Omental fat pad (tissue), 4 donors: Measurements from ENCODE around the gene DCUN1D3. TPM values are rescaled to one million over a fixed set of nuclear protein-coding genes. Genes with fewer than 3 reads are reported as not detected.

Experiments
- ATAC-seq: fragments of 150-250 bp; one replicate; pipeline ENCODE4 v1.9.1; 2016; ENCODE audit warnings: mild to moderate bottlenecking, moderate library complexity; ENCODE audit not compliant: low FRiP score
- DNase-seq: peaks from one replicate; pipeline ENCODE4 v3.0.0-alpha.2; 2019; ENCODE audit warnings: low spot score
- total RNA-seq, 4 donors: library from RNA; depleted of rRNA; stranded (reverse); fragments of >200 nt; gene quantifications; one replicate each; pipeline ENCODE4 v1.1.0, GENCODE V29; 2016
- TF ChIP-seq, protein P1 (sequence below), 3 donors: fragments of 450-650 bp; IDR thresholded peaks; one replicate each; pipeline ENCODE4 v1.5.1; 2016 to 2017; ENCODE audit warnings: antibody characterized with exemption in 3 of 3, mild to moderate bottlenecking in 3 of 3, moderate library complexity in 2 of 3

DCUN1D3 gene
- total RNA-seq, 4 donors from 2014 or later: 37.4 to 103 (median 79.9) TPM

DNA sequence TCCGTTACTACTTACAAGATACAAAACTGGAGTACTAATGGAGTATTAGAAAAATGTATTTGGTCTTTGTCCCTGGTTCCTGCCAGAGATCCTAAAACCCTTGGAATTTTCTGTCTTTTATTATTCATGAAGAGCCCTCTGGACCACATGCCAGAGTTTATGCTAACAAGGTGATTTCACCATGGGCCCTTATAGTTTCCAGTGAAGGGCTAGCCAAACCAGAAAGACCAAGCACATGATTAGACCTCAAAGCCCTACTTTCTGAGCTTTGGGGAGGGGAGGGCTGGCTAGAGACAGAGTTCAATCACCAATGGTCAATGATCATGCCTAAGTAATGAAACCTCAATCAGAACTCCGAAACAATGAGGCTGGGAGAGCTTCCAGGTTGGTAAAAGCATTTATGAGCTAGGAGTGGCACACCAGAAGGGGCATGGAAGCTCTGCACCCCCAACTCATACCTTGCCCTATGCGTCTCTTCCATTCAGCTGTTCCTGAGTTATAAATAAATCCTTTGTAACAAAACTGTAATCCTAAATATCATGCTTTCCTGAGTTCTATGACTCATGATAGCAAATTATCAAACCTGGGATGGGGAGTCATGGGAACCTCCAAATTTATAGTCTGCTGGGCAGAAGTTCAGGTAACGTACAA is 10.4 kb downstream of the DCUN1D3 start:
- TF ChIP-seq, protein P1, sequence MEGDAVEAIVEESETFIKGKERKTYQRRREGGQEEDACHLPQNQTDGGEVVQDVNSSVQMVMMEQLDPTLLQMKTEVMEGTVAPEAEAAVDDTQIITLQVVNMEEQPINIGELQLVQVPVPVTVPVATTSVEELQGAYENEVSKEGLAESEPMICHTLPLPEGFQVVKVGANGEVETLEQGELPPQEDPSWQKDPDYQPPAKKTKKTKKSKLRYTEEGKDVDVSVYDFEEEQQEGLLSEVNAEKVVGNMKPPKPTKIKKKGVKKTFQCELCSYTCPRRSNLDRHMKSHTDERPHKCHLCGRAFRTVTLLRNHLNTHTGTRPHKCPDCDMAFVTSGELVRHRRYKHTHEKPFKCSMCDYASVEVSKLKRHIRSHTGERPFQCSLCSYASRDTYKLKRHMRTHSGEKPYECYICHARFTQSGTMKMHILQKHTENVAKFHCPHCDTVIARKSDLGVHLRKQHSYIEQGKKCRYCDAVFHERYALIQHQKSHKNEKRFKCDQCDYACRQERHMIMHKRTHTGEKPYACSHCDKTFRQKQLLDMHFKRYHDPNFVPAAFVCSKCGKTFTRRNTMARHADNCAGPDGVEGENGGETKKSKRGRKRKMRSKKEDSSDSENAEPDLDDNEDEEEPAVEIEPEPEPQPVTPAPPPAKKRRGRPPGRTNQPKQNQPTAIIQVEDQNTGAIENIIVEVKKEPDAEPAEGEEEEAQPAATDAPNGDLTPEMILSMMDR (IDR thresholded peaks at IDR 0.05): no peak
- ATAC-seq (no peak), DNase-seq (no peak)

DNA sequence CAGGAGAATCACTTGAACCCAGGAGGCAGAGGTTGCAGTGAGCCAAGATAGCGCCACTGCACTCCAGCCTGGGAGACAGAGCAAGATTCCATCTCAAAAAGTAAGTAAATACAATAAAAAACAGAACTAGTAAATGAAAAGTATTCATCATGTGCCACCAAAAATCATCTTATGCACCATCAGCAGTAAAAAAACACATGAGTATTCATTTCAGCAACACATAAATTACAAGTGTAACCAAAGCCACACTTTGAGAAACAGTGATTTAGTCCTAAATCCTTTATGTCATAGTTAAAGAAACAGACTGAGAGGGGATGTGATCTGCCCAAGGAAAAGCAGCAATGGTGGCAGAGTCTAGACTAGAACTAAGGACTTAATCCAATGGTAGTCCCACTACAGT is 13.0 kb downstream of the DCUN1D3 start:
- no peak for DNase-seq
- ATAC-seq: no peak
- TF ChIP-seq, protein P1 (IDR thresholded peaks at IDR 0.05): no peak

DNA sequence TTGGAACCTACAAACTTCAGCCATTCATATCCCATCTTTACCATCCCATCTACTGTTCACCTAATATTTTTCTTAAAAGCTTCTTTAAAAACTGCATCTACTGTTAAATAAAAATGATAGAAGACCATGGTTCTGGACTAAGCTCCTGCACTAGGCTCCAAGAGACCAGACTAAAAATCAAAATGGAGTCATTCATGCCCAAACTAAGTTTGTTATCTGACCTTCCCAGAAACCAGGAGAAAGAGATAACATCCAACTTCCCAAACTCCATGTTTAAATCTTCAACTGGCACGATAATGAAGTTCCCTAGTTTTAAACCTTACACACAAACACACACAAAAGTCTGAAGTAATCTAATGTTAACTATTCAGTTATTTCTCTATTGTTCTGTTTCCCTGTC is 13.8 kb downstream of the DCUN1D3 start:
- ATAC-seq (no peak), DNase-seq (no peak)
- TF ChIP-seq, protein P1 (IDR thresholded peaks at IDR 0.05): no peak

DNA sequence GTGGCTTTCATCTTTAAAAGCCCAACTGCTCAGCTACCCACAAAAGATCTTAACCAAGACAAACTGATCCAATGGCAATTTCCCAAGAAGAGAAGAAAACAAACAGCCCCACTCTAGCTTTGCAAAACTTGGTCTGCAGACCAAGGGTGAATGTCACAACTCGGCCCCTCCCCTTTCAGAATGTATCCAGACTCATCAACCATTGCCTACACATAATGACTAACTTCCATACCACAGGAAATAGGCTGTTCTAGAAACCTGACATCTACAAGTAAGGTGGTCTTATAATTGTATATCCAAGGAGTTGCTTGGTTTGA is 16.0 kb downstream of the DCUN1D3 start:
- ATAC-seq: peak; percentile 46
- no peak for DNase-seq

DNA sequence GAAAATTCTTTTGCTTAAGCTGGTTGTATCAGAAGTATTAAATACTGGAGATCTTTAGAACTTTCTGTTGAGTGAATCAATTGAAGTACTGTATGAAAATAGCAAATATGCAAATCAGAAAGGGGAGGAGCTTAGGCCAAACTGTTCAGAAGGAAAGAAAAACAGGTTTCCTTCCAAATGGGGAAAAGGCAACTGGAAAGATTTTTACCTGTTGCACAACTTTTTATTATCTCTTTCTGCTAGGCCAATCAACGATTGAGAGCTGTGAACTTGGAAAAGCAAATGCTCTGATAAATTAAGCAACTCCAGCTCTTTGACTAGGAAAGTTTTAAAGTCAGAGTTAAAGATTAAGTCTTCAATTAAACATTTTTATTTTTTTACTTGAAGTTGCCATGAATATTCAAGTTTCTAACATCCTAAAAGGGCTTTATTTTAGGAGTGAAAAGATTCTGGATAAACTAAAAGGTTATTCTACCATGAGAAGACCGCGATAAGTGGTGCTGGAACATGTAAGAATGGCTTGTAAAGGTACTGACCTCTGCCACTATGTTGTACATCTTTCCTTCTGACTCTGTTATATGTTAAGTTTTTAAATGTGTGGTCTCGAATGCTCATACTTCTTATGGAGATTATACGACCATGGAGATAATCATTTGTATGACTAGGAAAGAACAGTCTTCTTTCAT is 16.5 kb downstream of the DCUN1D3 start:
- TF ChIP-seq, protein P1 (IDR thresholded peaks at IDR 0.05): no peak
- ATAC-seq: peak; percentile 13
- DNase-seq: no peak

More for the DNA sequence above, 16.0 kb downstream of the DCUN1D3 start:
- TF ChIP-seq, protein P1 (IDR thresholded peaks at IDR 0.05): no peak

DNA sequence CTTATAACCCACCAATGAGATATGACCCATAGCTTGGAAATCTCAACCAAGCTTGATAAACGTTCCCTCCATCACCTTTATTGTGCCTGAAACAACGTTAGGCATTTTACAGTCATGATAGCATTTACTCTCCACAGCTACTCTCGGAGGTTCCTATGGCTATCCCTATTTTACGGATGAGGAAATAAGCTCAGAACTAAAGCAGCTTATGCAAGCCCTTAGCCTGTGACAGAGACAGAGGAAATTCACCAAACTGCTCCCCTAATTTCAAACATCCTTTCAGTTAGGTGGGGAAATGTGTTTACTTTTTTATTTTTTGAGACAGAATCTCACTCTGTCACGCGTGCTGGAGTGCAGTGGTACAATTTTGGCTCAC is 18.7 kb downstream of the DCUN1D3 start:
- ATAC-seq (no peak), DNase-seq (no peak)
- TF ChIP-seq, protein P1 (IDR thresholded peaks at IDR 0.05): no peak
